ENCODE results near the gene ANKRD44.
A peak's percentile ranks its signal among the peaks of the same experiment; 100 is the strongest.

Gene ANKRD44

DNA sequence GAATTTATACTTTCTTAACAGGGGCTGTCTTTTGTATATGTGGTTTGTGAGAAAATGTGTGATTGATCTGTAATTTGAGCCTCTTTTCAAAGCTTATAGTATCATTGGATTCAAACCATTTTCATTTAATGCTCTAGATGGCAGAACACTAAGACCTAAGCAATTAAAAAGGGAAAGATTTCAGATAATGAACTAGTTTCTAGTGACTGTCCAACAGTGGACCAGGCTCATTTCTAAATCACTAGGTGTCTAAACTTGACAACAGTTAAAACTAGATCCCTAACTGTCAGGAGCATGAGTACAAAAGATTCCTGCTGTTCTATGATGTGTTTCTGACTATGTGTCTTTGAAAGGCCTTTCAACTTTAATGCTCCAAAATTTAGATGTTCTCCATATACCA is 54.6 kb downstream of the ANKRD44 start:
- DNase-seq (ENCODE audit: extremely low spot score), result no peak
- TF ChIP-seq, protein P1, sequence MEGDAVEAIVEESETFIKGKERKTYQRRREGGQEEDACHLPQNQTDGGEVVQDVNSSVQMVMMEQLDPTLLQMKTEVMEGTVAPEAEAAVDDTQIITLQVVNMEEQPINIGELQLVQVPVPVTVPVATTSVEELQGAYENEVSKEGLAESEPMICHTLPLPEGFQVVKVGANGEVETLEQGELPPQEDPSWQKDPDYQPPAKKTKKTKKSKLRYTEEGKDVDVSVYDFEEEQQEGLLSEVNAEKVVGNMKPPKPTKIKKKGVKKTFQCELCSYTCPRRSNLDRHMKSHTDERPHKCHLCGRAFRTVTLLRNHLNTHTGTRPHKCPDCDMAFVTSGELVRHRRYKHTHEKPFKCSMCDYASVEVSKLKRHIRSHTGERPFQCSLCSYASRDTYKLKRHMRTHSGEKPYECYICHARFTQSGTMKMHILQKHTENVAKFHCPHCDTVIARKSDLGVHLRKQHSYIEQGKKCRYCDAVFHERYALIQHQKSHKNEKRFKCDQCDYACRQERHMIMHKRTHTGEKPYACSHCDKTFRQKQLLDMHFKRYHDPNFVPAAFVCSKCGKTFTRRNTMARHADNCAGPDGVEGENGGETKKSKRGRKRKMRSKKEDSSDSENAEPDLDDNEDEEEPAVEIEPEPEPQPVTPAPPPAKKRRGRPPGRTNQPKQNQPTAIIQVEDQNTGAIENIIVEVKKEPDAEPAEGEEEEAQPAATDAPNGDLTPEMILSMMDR (IDR thresholded peaks at IDR 0.05; ENCODE audit: control extremely low read depth, extremely low read depth, low read depth, missing control alignments), result peak; percentile 14
- POLR2A ChIA-PET, result interaction anchor here (1.6 kb wide), 1 partner anchor 22 kb away, joined by 4 read pairs; no protein-coding TSS in a partner anchor
- CTCF ChIA-PET, result interaction anchor here (0.6 to 1.6 kb wide), 9 partner anchors 11 to 143 kb away, joined by 3 to 7 read pairs (median 4); no protein-coding TSS in a partner anchor

DNA sequence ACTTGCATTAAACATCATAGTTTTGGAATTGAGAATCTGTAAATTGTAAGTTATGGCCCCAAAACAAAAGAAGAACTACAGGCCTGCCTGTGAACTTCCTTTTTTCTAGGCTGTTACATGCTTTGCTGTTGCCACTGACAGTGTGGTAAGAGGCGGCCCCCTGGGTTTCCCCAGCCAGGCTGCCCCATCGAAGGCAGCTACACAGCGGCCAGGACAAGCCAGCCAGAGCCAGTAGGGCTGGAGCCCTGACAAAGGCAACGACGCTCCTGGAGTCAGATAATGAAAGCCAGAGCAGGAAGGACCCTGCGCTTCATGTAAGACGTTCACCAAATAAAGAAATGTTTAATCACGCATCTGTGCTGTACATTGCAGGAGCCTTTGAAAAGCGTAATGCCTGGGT is 55.0 kb downstream of the ANKRD44 start:
- peak; percentile 90 for DNase-seq (ENCODE audit: extremely low spot score)
- ChIA-PET POLR2A (interaction anchor here (0.5 to 1.6 kb wide), 3 partner anchors 15 to 98 kb away, joined by 3 to 6 read pairs (median 4); no protein-coding TSS in a partner anchor), CTCF (interaction anchor here (0.6 to 1.6 kb wide), 11 partner anchors 10 to 142 kb away, joined by 3 to 7 read pairs (median 3); no protein-coding TSS in a partner anchor)
- TF ChIP-seq, protein P1 (IDR thresholded peaks at IDR 0.05; ENCODE audit: control extremely low read depth, extremely low read depth, low read depth, missing control alignments), result no peak

DNA sequence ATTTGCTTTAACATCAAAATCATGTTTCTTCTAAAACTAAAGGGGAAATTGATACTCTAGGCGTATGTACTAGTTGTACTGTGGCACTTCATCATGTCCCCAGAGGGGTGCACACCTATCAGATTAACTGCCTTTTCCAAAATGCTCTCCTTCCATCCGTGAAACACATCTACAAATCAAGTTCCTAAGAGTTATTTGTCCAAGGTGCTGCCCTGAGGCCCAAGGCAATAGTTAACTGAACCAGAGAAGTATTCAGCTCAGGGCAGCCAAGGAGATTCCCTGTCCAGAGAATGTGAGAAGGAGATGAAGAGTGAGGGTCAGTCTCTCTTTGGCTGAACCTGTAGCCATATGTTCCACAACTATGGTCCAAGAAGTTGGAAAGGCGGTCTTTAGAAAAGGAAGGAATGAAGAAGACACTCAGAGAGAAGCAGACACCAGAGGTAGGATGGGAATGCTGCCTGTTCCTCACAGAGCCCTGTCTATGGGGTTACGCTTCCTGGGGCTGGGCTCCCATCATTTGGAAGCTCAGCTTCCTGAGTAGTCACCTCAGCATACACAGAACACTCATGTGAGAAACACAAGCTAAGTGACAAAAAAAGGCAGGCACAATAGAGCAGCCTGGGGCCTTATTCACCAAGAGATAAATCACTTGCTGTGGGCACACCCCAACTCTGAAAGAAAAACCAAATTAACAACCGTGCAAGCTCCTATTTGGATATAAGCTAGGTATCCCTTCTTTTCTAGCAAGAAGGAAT is 55.6 kb downstream of the ANKRD44 start:
- DNase-seq (ENCODE audit: extremely low spot score), result no peak
- TF ChIP-seq, protein P1 (IDR thresholded peaks at IDR 0.05; ENCODE audit: control extremely low read depth, extremely low read depth, low read depth, missing control alignments), result no peak
- ChIA-PET CTCF (interaction anchor here (1.1 to 1.6 kb wide), 8 partner anchors 9 to 142 kb away, joined by 3 to 7 read pairs (median 4); no protein-coding TSS in a partner anchor), POLR2A (interaction anchor here (0.5 to 1.6 kb wide), 3 partner anchors 15 to 98 kb away, joined by 3 to 6 read pairs (median 4); no protein-coding TSS in a partner anchor)

DNA sequence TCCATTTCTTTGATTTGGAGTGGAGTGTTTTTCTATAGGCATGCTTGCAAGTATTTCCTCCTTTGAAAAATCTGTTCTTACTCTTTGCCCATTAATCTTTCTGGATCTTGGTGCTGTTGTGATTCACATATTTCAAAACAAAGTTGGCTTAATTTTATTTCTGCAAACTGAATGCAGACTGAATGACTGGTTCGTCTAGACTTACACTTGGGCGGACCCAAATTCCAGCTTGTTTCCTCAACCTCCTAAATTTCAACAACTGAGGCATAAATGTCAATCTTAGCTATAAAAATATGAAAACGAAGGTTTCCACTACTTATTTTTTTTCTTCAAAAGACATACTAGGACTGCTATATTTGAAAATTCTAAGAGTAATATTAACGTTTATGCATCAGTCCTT is 59.0 kb downstream of the ANKRD44 start:
- DNase-seq (ENCODE audit: extremely low spot score), result no peak
- ChIA-PET CTCF (interaction anchor here (1.0 to 1.5 kb wide), 3 partner anchors 9 to 29 kb away, joined by 3 read pairs; no protein-coding TSS in a partner anchor), POLR2A (no interaction called here)
- TF ChIP-seq, protein P1 (IDR thresholded peaks at IDR 0.05; ENCODE audit: control extremely low read depth, extremely low read depth, low read depth, missing control alignments), result no peak

DNA sequence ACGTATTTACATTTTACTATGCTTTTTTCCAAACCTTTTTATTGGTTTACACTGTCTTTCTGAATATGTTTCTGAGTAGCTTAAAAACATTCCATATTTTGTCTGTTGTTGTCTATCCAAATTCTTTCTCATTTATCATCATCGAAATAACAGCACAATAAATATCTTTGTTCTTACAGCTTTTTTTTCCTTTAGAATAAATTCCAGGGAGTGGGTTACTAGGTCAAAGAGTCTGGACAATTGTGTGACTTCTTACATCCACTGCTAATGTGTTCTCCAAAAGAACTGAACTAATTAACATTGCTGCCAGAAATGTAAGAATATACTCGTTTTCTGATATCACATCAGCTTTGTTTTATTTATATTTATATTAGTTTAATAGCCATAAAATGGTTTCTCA is 59.4 kb downstream of the ANKRD44 start:
- no peak for DNase-seq (ENCODE audit: extremely low spot score)
- ChIA-PET POLR2A (no interaction called here), CTCF (interaction anchor here (0.9 to 1.5 kb wide), 5 partner anchors 9 to 54 kb away, joined by 3 read pairs; no protein-coding TSS in a partner anchor)
- TF ChIP-seq, protein P1 (IDR thresholded peaks at IDR 0.05; ENCODE audit: control extremely low read depth, extremely low read depth, low read depth, missing control alignments), result no peak

DNA sequence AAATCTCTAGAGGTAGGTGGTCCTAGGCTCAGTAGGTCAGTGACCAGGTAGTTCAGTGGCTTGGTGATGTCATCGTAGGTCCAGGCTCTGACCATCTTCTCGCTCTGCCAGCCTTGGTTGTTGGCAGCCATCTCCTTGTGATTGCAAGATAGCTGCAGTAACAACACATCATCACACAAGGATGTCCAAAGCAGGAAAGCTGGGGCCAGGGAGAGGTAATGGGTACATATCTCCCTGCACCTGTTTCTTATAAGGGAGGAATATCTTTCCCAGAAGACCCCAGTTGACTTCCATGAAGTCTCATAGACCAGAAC is 60.5 kb downstream of the ANKRD44 start:
- ChIA-PET CTCF (interaction anchor here (0.8 to 1.4 kb wide), 3 partner anchors 9 to 22 kb away, joined by 3 to 5 read pairs (median 3); no protein-coding TSS in a partner anchor), POLR2A (no interaction called here)
- no peak for DNase-seq (ENCODE audit: extremely low spot score)
- TF ChIP-seq, protein P1 (IDR thresholded peaks at IDR 0.05; ENCODE audit: control extremely low read depth, extremely low read depth, low read depth, missing control alignments), result no peak
